Hepatocyte (in vitro differentiated cells): ENCODE measurements around the gene NCLN.

Experiments used
- CTCF ChIP-seq: fragments of 200-600 bp; sonication (generic); IDR thresholded peaks from 2 replicates; pipeline ENCODE4 v1.5.1; 2016; ENCODE audit warnings: antibody characterized with exemption, mild to moderate bottlenecking; ENCODE audit not compliant: poor library complexity
- EZH2phosphoT487 ChIP-seq: fragments of 200-600 bp; sonication (generic); IDR thresholded peaks from one replicate; pipeline ENCODE4 v1.6.1; 2018; ENCODE audit warnings: antibody characterized with exemption, mild to moderate bottlenecking, low read depth, moderate library complexity; ENCODE audit not compliant: unreplicated experiment, severe bottlenecking

- no peak for TF ChIP-seq EZH2phosphoT487
- TF ChIP-seq CTCF = no peak
Measured at GRCh38 chr19:3148503-3148902, 37.2 kb upstream of the NCLN start.
